ENCODE measurements around the gene PPP3R1. TPM values are rescaled to one million over a fixed set of nuclear protein-coding genes. Genes with fewer than 3 reads are reported as not detected.

The PPP3R1 gene
- total RNA-seq, 1 donor from 2014 or later: 54.5 TPM

DNA sequence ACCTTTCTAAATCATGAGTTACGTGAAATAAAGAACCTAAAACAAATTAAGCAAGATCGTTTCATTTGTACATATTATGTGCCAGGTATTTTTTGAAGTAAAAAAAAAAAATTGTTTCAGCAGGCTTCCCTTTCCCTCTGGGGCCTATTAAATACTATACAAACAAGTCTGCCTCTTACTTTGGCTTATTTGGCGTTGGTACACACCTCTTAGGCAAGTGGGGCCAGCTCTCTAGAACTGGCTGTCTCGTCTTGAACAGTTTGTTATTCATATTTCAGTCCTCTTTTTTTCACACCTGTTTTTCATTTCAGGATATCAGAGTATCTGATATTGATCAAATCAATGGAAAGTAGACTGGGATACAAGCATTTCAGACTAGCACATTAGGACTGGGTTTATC, 27.4 kb upstream of the PPP3R1 start:
- no peaks in the 10 kb centered on the region for H3K27me3 ChIP-seq (ENCODE audit: low read depth)
- H3K27ac ChIP-seq: no peak overlapping the region
- TF ChIP-seq, protein P1, sequence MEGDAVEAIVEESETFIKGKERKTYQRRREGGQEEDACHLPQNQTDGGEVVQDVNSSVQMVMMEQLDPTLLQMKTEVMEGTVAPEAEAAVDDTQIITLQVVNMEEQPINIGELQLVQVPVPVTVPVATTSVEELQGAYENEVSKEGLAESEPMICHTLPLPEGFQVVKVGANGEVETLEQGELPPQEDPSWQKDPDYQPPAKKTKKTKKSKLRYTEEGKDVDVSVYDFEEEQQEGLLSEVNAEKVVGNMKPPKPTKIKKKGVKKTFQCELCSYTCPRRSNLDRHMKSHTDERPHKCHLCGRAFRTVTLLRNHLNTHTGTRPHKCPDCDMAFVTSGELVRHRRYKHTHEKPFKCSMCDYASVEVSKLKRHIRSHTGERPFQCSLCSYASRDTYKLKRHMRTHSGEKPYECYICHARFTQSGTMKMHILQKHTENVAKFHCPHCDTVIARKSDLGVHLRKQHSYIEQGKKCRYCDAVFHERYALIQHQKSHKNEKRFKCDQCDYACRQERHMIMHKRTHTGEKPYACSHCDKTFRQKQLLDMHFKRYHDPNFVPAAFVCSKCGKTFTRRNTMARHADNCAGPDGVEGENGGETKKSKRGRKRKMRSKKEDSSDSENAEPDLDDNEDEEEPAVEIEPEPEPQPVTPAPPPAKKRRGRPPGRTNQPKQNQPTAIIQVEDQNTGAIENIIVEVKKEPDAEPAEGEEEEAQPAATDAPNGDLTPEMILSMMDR (IDR thresholded peaks at IDR 0.05): no peak
- peak; percentile 49 to 85 for ATAC-seq
- intact Hi-C loops (cut with DNase I): no loop called here
- no peaks in the 10 kb centered on the region for H3K36me3 ChIP-seq
- H3K4me1 ChIP-seq: peaks cover 5% of the 10 kb centered on the region
- H3K9me3 ChIP-seq: no peaks in the 10 kb centered on the region
- no peak for DNase-seq
- no peak overlapping the region for H3K4me3 ChIP-seq

DNA sequence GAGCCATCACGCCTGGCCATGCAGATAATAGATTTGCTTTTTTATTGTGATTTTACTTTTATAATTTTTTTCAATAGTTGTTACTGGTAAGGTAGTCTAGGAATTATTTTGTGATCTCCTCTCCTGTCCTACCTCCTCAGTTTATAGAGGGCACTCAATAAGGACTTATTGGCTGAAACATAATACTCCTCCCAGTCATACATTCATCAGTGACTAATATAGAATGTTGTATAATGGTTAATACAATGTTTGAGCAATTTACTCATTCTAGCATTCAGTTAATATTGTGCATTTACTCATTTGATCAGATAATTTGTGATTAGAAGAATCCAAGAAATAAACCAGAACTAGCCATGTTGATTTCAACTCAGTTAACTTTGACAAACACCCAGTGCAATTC, 25.8 kb upstream of the PPP3R1 start:
- intact Hi-C loops (cut with DNase I): no loop called here
- no peak overlapping the region for H3K4me3 ChIP-seq
- no peak for ATAC-seq

DNA sequence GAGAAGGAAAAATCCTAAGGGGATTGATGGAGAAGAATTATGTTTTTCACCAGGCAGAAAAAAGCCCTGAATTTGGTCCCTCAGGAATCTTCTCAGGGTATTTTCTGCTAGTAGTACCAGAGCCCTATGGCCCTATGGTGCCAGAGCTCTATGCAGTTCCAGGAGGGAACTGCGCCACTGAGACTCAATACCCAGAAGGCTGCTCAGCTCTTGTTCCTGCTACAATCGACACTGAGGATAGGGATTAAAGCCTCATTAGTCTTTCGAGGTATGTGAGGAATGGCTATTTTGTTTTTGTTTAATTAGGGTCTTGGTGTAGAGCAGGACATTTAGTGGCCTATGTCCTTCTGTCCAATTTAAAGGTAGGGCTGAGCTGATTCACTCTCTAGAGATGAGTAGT, 21.7 kb upstream of the PPP3R1 start:
- no peaks in the 10 kb centered on the region for H3K9me3 ChIP-seq
- ATAC-seq (no peak), DNase-seq (no peak)
- peaks cover 5% of the 10 kb centered on the region for H3K4me1 ChIP-seq
- intact Hi-C loops (cut with DNase I): no loop called here
- no peak overlapping the region for H3K4me3 ChIP-seq
- TF ChIP-seq, protein P1 (IDR thresholded peaks at IDR 0.05): no peak
- H3K36me3 ChIP-seq: no peaks in the 10 kb centered on the region
- no peaks in the 10 kb centered on the region for H3K27me3 ChIP-seq (ENCODE audit: low read depth)
- H3K27ac ChIP-seq: no peak overlapping the region

More for the DNA sequence above, 25.8 kb upstream of the PPP3R1 start:
- no peaks in the 10 kb centered on the region for H3K9me3 ChIP-seq
- no peaks in the 10 kb centered on the region for H3K4me1 ChIP-seq
- no peaks in the 10 kb centered on the region for H3K27me3 ChIP-seq (ENCODE audit: low read depth)
- no peak for DNase-seq
- H3K36me3 ChIP-seq: no peaks in the 10 kb centered on the region
- TF ChIP-seq, protein P1 (IDR thresholded peaks at IDR 0.05): no peak
- H3K27ac ChIP-seq: no peak overlapping the region

DNA sequence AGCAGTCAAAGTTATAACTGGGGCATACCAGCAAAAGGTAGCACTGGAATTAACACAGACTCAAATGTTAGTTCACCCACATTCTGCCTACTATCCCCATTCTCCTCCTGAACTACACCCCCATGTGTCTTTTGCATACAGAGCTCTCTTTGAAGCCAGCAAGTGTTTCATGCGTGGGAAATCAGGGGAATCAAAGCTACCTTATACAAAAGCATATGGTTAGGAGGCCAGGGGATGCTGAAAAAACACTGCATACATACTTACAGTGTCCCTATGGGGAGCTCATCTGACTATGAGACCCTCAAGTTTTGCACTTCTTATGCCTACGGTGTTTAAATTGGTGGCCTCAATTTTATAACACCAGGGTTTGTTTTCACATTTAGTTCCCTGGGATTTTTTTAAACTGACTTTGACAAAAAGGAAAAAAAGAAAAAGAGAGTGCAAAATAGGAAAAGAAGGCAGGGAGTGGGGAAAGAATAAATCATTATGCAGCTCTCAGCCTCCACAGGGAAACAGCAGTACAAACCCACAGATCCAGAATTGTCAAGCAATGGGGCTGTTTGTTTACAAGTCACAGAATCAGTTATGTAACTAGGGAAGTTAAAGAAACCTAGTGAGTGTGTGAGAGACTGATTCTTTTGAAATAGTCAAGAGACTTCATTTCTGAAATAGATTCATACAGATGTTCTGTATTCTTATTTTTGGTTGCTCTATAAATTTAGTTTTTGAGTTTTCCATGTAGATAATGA, 20.1 kb upstream of the PPP3R1 start:
- DNase-seq (no peak), ATAC-seq (peak; percentile 66 to 70)
- TF ChIP-seq, protein P1 (IDR thresholded peaks at IDR 0.05): no peak
- Histone ChIP-seq H3K27ac (peak overlapping the region; percentile 20), H3K36me3 (no peaks in the 10 kb centered on the region), H3K9me3 (no peaks in the 10 kb centered on the region), H3K4me3 (no peak overlapping the region), H3K4me1 (peaks cover 5% of the 10 kb centered on the region), H3K27me3 (ENCODE audit: low read depth) (no peaks in the 10 kb centered on the region)
- intact Hi-C loops (cut with DNase I): no loop called here

DNA sequence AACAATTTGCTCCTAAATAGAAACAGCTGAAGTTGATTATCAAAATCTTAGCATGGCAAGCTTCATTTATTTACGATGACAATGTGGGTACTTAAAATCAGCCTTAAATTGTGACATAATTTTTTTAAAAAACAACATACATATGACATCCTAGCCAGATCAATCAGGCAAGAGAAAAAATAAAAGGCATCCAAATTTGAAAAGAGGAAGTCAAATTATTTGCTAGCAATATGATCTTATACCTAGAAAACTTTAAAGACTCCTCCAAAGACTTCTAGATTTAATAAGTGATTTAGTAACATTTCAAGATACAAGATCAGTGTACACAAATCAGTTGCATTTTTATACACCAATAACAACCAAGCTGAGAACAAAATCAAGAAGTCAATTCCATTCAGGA, 14.3 kb upstream of the PPP3R1 start:
- ATAC-seq: no peak
- TF ChIP-seq, protein P1 (IDR thresholded peaks at IDR 0.05): no peak
- H3K27ac ChIP-seq: no peak overlapping the region
- no peaks in the 10 kb centered on the region for H3K36me3 ChIP-seq
- intact Hi-C loops (cut with DNase I): no loop called here
- H3K4me1 ChIP-seq: no peaks in the 10 kb centered on the region
- H3K27me3 ChIP-seq (ENCODE audit: low read depth): no peaks in the 10 kb centered on the region
- no peak overlapping the region for H3K4me3 ChIP-seq
- DNase-seq: no peak
- H3K9me3 ChIP-seq: no peaks in the 10 kb centered on the region

Measured in lower lobe of right lung (tissue), 2 donors.